Left lobe of liver (tissue), 1 donor: ENCODE measurements around the gene MBD5. TPM values are rescaled to one million over a fixed set of nuclear protein-coding genes. Genes with fewer than 3 reads are reported as not detected.

Experiments
- total RNA-seq: library from RNA; stranded (reverse); gene quantifications from one replicate; pipeline ENCODE4 v1.2.1, GENCODE V29; 2021
- donor health status: DM: no; HTN: yes; CAD: no.

MBD5 gene
- total RNA-seq, 1 donor from 2014 or later, result 9.8 TPM

Other genes starting within 250 kb of the MBD5 start
- 7.2 TPM for gene ACVR2A, start 176.1 kb upstream of the MBD5 start, total RNA-seq
- 16.2 TPM for gene ORC4, start 354 bp upstream of the MBD5 start, total RNA-seq